ENCODE data around the gene UBQLN3.

UBQLN3 gene

GRCh38 chr11:5509803-5510202, at the start of gene UBQLN3:
UBQLN3 (minus strand) TSS chr11:5509957; CDS start chr11:5509558, 399 bp downstream.
- DNase-seq = no peak

- no peak for DNase-seq
These were observed 48.0 kb upstream of the UBQLN3 start for GRCh38 chr11:5557751-5558150.

DNA sequence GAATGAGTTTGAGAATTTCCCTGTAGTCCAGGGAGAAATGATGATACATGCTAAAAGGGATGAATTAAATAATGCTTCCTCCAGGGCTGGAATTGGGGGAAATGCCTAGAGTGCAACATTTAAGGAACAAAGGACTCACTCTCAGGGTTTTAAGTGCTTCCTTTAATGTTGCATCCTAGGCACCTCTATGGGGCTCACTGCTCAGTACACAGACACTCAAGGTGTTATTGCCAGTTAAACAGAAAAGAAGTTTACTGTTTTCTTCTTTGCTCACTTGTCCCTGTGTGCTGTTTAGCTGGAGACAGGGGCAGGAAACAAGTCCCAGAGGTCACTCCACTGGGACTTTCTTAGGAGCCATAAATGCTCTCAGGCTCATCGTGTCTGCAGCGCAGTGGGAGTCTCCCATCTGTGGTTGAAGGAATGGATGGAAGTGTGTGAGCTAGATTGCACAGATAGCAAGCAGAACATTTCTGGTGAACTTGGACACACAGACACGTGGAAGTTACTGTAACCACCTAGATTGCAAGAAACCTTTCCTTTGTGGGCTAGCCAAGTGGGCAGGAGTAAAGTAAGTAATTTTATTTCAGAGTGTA, 46.9 kb upstream of the UBQLN3 start:
- no peak for DNase-seq

GRCh38 chr11:5553343-5553742, 43.6 kb upstream of the UBQLN3 start:
- DNase-seq = no peak

DNA sequence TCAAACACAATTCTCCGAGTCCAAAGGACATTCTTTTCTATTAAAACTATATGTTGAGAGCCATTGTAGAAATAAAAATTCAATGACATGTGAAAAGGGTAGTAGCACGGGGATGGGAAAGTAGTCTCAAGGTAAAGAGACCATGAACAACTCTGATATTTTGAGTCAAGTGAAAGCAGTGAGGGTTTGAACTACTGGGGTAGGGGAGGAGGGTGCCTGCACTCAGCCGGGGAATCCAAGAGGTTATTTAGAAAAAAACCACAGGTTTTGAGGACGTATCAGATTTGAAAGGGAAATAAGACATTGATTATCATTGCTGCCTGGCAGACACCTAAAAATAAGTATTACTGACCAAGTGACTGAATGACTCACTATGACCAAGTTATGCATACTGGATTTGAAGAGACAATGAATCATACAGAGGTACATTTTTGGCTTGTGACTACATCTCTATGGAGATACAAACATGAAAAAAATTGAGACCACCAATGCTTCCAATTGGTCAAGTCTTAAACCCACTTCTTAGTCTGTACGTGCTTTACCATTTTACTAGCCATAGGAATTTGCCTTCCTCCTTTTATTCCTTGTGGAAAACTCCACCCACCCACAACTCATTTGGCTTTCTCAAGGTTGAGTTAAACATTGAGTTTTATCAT, 40.8 kb upstream of the UBQLN3 start:
- DNase-seq = no peak

GRCh38 chr11:5548440-5548839, 38.7 kb upstream of the UBQLN3 start, which contains the start of gene OR52H1:
OR52H1 (minus strand) TSS chr11:5548540; CDS start chr11:5545505, 3,035 bp downstream.
- no peak for DNase-seq

DNA sequence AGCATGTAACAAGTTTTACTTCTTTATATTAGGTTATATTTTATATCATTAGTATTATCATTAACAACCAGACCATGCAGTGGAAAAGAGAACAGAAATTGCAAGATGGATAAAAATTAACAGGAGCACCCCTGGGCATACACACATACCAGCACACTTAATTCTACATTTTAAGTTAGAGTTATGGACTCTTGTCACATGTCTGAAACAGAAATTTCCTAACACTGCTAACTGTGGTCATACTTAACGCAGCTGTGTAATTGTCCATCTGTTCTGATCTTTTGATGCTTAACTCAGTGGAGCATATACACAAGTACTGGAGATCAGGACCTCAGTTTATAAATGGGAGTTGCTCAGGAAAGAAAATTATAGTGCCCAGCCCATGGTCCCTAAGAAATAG, 38.2 kb upstream of the UBQLN3 start:
- DNase-seq = no peak

GRCh38 chr11:5546457-5546856, 36.7 kb upstream of the UBQLN3 start:
- DNase-seq = no peak

DNA sequence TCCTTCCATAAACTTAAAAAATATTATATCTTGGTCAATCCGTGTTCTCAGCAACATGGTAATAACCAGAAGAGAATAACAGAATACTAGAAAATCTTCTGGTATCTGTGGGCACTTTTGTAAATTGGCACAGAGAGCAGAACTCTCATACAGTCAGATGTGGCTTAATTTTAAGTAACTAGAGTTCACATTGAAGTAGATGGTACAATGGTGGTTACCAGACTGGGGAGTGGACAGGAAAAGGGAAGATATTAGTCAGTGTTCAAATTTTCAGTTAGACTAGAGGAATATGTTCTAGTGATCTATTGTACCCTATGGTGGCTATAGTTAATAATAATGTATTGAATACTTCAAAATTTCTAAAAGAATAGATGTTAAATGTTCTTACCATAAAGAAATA, 31.7 kb upstream of the UBQLN3 start:
- no peak for DNase-seq

DNA sequence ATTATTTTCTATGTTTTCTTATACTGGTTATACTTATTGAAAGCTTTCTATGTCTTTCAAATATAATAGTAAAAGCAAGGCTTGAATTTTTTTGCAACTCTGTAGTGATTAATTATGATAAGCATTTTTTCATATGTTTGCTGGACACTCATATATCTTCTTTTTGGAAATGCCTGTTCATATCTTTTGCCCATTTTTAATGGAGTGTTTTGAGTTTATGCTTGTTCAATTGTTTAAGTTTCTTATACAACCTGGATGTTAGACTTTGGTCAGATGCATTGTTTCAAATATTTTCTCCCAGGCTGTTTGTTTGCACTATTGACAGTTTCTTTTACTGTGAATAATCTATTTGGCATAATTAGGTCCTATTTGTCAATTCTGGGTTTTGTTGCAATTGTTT, 26.7 kb upstream of the UBQLN3 start:
- no peak for DNase-seq

DNA sequence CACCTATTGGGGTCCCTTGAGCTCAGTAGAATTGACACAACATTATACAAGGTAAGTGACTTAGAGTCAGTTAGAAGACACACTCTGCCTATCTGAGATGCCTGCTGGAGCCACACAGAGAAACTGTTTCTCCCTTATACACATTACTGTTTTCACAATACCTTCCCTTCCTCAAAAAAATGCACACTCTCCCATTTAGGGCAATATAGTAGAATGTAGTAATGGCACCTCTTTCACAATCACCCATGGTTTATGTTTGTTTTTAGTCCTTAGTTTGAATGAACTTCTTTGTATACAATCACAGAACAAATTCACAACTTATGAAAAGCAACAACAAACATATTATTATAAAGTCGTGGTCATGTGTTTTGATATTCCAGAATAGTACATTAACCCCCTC, 24.3 kb upstream of the UBQLN3 start:
- DNase-seq = no peak

GRCh38 chr11:5531053-5531831, 21.5 kb upstream of the UBQLN3 start:
- DNase-seq = no peak

DNA sequence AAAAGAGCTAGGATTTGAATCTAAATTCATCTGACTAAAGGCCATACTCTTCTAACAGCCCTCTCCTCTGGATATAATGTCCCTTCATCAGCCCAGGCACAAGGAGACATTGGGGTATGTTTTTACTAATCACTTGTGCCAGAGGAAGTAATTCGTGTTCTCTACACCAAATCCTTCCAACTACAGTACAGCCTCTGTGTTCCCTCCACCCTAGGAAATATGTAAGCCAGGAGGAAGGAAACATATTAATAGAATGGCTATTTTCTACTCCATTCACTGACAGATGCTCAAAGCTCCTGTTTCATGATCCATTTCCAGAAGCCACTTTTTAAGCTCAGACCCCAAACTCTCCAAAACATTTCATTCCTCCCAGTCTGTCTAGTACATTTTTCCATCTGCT, 18.7 kb upstream of the UBQLN3 start:
- DNase-seq = no peak

GRCh38 chr11:5527716-5528115, 18.0 kb upstream of the UBQLN3 start:
- no peak for DNase-seq

- no peak for DNase-seq
These were observed 15.0 kb upstream of the UBQLN3 start for GRCh38 chr11:5524756-5525155.

DNA sequence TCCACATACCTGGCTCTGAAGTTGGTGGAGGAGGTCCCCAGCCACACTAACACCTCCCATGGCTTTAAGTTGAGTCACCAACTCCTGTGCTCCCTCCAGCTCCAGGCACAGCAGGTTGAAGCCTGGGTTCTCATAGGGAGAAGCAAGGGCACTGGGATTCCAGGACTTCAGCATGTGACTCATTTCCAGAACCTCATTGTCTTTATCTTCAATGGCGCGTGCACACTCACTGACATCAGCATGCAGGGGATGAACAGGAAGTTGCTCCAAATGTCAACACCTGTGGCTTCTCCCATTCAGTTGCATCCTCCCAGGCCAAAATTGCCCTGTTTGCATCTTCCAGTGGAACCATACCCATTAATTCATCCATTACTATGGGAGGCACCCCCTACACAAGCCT, 12.6 kb upstream of the UBQLN3 start:
- no peak for DNase-seq

GRCh38 chr11:5521540-5521939, 11.8 kb upstream of the UBQLN3 start:
- DNase-seq = no peak

GRCh38 chr11:5516599-5516998, 6.8 kb upstream of the UBQLN3 start, which contains the start of gene UBQLNL:
UBQLNL (minus strand) TSS chr11:5516699; CDS start chr11:5516441, 258 bp downstream.
- DNase-seq = no peak

GRCh38 chr11:5514841-5515240, 5.1 kb upstream of the UBQLN3 start:
- no peak for DNase-seq

DNA sequence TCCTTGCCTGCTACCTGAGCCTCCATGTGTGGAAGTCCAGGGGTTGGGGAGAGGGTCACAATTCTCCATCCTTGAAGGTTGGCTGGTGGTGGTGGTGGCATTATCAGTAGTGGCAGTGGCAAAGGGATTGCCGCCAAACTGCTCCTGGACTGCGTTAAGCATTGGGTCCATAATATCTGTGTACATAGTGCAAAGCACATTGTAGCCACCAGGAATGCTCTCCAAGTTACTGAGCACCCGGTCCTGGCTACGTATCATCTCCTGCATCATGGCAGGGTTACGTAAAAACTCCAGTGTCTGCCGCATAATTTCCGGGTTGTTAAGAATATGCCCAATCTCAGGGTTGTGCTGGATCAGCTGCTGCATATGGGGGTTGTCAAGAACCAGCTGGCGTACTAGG, 1.2 kb downstream of the UBQLN3 start:
- no peak for DNase-seq

GRCh38 chr11:5507933-5508305, 1.8 kb downstream of the UBQLN3 start:
- no peak for DNase-seq

DNA sequence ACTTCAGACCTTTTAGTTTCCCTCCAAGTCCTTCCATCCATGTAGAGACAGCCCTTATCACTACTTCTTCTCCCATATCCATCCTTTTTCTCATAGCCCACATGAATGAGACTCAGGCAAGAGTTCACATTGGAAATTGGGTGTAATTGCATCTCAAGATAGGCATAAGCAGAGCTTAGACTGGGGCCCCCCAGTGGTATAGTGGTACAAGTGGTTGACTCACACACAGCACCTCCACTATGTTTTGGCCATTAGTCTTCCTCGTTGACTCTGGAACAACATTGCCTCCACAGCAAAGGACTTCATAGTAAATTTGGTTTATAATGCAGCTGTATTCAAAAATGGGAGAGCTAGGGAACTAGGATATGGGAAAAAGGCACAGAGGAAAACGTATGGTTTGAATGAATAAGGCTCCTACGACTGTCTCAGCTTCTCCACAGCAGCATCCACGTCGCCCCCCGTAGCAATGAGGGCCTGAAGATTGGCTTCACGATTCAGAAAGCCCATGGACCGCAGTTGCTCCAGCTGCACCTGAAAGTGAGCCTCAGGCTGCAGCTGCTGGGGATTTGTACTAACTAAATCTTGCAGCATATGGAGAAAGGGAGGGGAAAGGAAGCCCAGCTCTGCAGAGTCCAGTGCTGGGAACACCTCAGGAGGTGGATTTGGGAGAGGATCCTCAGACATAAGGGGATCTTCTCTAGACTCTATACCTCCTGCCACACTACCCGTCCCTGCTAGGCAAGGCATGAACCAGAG, 2.4 kb downstream of the UBQLN3 start:
- no peak for DNase-seq

DNA sequence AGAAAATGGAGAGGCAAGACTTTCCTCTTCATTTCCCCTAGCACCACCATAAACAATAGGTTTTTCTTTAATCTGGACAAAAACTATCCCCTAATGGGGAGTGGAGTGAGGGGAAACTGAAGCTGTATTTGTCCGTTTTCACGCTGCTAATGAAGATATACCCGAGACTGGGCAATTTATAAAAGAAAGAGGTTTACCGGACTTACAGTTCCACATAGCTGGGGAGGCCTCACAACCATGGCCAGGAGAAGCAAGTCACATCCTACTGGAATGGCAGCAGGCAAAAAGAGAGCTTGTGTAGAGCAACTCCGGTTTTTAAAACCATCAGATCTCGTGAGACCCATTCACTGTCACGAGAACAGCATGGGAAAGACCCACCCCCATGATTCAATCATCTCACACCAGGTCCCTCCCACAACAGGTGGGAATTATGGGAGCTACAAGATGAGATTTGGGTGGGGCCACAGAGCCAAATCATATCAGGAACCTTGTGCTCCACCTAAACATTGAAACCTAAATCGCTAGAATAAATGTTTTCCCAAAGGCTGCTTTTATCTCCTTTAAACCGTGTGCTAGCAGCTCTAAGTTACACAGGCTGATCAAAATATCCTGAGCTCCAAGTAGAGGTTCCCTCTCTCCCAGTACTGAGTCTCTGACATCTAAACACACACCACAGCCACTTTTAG, 4.3 kb downstream of the UBQLN3 start:
- DNase-seq = no peak

All from RPMI8226 (cell line).